Mammary epithelial cell (primary cell): ENCODE data around the gene SLITRK6.

Source experiments
- EZH2 ChIP-seq: IDR thresholded peaks from 2 replicates; pipeline ENCODE4 v1.6.1; 2012; ENCODE audit warnings: low read length, inconsistent platforms, borderline replicate concordance
- TF ChIP-seq, protein P1 (sequence below), 2 donors: IDR thresholded peaks in 1 of 2; conservative IDR thresholded peaks in 1 of 2; 2 replicates each; pipeline ENCODE4 v1.5.1; 2011 to 2012; ENCODE audit warnings: inconsistent platforms in 2 of 2, low read length in 2 of 2, mild to moderate bottlenecking in 2 of 2, control low read depth in 1 of 2, low read depth in 1 of 2; ENCODE audit not compliant: insufficient read depth in 1 of 2; ENCODE audit errors: extremely low read depth in 1 of 2

DNA sequence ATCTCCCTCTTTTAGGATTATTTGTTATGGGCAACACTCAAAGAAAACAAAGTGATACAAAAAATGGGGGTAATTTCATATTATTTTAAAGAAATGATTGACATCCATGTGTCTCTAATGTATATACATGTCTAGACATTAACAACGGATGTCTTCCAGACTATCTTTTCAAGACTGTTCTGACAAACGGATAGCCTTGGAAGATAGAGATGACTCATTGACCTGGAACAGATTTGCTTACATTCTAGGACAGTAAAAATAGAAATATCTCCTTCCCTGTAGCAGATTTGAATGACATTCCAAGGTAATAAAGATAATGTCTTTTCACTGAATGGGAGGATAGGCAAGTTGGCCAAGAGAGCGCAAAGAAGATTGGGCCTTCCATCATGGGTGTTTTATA, 26.2 kb upstream of the SLITRK6 start:
- TF ChIP-seq, protein P1, sequence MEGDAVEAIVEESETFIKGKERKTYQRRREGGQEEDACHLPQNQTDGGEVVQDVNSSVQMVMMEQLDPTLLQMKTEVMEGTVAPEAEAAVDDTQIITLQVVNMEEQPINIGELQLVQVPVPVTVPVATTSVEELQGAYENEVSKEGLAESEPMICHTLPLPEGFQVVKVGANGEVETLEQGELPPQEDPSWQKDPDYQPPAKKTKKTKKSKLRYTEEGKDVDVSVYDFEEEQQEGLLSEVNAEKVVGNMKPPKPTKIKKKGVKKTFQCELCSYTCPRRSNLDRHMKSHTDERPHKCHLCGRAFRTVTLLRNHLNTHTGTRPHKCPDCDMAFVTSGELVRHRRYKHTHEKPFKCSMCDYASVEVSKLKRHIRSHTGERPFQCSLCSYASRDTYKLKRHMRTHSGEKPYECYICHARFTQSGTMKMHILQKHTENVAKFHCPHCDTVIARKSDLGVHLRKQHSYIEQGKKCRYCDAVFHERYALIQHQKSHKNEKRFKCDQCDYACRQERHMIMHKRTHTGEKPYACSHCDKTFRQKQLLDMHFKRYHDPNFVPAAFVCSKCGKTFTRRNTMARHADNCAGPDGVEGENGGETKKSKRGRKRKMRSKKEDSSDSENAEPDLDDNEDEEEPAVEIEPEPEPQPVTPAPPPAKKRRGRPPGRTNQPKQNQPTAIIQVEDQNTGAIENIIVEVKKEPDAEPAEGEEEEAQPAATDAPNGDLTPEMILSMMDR (conservative IDR thresholded peaks at IDR 0.05 in 1 of 2, IDR thresholded peaks at IDR 0.05 in 1 of 2; ENCODE audit: extremely low read depth in 1 of 2, insufficient read depth in 1 of 2, low read depth in 1 of 2, low read length in 2 of 2): no peak
- no peak for TF ChIP-seq EZH2
